ENCODE results near the gene ZDHHC22. TPM values are rescaled to one million over a fixed set of nuclear protein-coding genes. Genes with fewer than 3 reads are reported as not detected.

Gene ZDHHC22
- total and polyA plus RNA-seq, 2 of the 13 experiments (the other 11 are each of a cell fraction or from before 2014, with no cell fraction given), result not detected

- TF ChIP-seq, protein P1, sequence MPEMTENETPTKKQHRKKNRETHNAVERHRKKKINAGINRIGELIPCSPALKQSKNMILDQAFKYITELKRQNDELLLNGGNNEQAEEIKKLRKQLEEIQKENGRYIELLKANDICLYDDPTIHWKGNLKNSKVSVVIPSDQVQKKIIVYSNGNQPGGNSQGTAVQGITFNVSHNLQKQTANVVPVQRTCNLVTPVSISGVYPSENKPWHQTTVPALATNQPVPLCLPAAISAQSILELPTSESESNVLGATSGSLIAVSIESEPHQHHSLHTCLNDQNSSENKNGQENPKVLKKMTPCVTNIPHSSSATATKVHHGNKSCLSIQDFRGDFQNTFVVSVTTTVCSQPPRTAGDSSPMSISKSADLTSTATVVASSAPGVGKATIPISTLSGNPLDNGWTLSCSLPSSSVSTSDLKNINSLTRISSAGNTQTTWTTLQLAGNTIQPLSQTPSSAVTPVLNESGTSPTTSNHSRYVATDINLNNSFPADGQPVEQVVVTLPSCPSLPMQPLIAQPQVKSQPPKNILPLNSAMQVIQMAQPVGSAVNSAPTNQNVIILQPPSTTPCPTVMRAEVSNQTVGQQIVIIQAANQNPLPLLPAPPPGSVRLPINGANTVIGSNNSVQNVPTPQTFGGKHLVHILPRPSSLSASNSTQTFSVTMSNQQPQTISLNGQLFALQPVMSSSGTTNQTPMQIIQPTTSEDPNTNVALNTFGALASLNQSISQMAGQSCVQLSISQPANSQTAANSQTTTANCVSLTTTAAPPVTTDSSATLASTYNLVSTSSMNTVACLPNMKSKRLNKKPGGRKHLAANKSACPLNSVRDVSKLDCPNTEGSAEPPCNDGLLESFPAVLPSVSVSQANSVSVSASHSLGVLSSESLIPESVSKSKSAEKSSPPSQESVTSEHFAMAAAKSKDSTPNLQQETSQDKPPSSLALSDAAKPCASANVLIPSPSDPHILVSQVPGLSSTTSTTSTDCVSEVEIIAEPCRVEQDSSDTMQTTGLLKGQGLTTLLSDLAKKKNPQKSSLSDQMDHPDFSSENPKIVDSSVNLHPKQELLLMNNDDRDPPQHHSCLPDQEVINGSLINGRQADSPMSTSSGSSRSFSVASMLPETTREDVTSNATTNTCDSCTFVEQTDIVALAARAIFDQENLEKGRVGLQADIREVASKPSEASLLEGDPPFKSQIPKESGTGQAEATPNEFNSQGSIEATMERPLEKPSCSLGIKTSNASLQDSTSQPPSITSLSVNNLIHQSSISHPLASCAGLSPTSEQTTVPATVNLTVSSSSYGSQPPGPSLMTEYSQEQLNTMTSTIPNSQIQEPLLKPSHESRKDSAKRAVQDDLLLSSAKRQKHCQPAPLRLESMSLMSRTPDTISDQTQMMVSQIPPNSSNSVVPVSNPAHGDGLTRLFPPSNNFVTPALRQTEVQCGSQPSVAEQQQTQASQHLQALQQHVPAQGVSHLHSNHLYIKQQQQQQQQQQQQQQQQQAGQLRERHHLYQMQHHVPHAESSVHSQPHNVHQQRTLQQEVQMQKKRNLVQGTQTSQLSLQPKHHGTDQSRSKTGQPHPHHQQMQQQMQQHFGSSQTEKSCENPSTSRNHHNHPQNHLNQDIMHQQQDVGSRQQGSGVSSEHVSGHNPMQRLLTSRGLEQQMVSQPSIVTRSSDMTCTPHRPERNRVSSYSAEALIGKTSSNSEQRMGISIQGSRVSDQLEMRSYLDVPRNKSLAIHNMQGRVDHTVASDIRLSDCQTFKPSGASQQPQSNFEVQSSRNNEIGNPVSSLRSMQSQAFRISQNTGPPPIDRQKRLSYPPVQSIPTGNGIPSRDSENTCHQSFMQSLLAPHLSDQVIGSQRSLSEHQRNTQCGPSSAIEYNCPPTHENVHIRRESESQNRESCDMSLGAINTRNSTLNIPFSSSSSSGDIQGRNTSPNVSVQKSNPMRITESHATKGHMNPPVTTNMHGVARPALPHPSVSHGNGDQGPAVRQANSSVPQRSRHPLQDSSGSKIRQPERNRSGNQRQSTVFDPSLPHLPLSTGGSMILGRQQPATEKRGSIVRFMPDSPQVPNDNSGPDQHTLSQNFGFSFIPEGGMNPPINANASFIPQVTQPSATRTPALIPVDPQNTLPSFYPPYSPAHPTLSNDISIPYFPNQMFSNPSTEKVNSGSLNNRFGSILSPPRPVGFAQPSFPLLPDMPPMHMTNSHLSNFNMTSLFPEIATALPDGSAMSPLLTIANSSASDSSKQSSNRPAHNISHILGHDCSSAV (CRISPR knock-in tag; IDR thresholded peaks at IDR 0.05; ENCODE audit: borderline replicate concordance), result no peak
- TF ChIP-seq CTCF (CRISPR knock-in tag; IDR thresholded peaks at IDR 0.05) (peak; percentile 76), XRCC5 (optimal IDR thresholded peaks at IDR 0.05; ENCODE audit: low read length) (peak; percentile 47), MYC (CRISPR knock-in tag; IDR thresholded peaks at IDR 0.05; ENCODE audit: borderline replicate concordance) (peak; percentile 45; the same call in 1 of the 2 replicates), PAF1 (CRISPR knock-in tag; IDR thresholded peaks at IDR 0.05) (no peak), CHD2 (IDR thresholded peaks at IDR 0.05; ENCODE audit: low read depth, low read length) (no peak), EHMT2 (IDR thresholded peaks at IDR 0.05; ENCODE audit: borderline replicate concordance, low read depth, low read length) (no peak), STAG1 (CRISPR knock-in tag; IDR thresholded peaks at IDR 0.05) (peak; percentile 72), ZNF800 (CRISPR knock-in tag; IDR thresholded peaks at IDR 0.05) (peak; percentile 82; the same call in 1 of the 2 replicates), HOXA3 (CRISPR knock-in tag; IDR thresholded peaks at IDR 0.05) (no peak), ZNF292 (CRISPR knock-in tag; IDR thresholded peaks at IDR 0.05; ENCODE audit: borderline replicate concordance, low read depth) (no peak), POGK (CRISPR knock-in tag; conservative IDR thresholded peaks at IDR 0.05) (0 out of 2 replicates have a peak, but pooled peaks have one; percentile 5), BRD4 (CRISPR knock-in tag; IDR thresholded peaks at IDR 0.05) (no peak), ASH2L (IDR thresholded peaks at IDR 0.05; ENCODE audit: insufficient read length, low read depth, low read length) (no peak)
Measured at GRCh38 chr14:77139540-77140358, 1.8 kb downstream of the ZDHHC22 start (continued).

Data from HepG2 (cell line).